GM18526 (cell line): Measurements from ENCODE around the gene CTBP2.

Source experiments
- POLR2A ChIP-seq: IDR thresholded peaks from 3 replicates; pipeline ENCODE4 v1.6.1; 2011; ENCODE audit not compliant: insufficient read length; ENCODE audit errors: extremely low read depth

The CTBP2 gene

GRCh38 chr10:125008689-125009638, 151.4 kb downstream of the CTBP2 start:
- TF ChIP-seq POLR2A = no peak

DNA sequence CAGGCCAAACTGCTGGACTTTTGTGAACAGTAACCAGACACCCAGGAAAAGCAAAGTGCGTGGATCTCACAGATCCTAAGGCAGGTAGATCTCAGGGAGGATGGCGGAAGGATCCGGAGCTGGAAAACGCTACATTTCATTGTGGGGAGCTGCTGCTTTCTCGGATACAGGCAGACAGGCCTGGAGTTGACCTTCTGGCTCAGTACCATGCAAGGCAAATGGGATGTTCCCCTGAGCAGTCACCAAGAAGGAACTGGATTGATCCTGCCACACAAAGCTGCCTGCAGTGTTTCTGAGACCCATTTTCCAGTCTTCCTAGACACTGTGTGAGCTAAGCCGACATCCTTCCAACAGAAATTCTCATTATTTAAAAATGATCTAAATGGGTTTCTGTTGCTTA, 152.9 kb downstream of the CTBP2 start:
- no peak for TF ChIP-seq POLR2A

GRCh38 chr10:125006921-125007426, 153.4 kb downstream of the CTBP2 start:
- no peak for TF ChIP-seq POLR2A

- TF ChIP-seq POLR2A = no peak
These were observed 154.1 kb downstream of the CTBP2 start for GRCh38 chr10:125006188-125006680.

DNA sequence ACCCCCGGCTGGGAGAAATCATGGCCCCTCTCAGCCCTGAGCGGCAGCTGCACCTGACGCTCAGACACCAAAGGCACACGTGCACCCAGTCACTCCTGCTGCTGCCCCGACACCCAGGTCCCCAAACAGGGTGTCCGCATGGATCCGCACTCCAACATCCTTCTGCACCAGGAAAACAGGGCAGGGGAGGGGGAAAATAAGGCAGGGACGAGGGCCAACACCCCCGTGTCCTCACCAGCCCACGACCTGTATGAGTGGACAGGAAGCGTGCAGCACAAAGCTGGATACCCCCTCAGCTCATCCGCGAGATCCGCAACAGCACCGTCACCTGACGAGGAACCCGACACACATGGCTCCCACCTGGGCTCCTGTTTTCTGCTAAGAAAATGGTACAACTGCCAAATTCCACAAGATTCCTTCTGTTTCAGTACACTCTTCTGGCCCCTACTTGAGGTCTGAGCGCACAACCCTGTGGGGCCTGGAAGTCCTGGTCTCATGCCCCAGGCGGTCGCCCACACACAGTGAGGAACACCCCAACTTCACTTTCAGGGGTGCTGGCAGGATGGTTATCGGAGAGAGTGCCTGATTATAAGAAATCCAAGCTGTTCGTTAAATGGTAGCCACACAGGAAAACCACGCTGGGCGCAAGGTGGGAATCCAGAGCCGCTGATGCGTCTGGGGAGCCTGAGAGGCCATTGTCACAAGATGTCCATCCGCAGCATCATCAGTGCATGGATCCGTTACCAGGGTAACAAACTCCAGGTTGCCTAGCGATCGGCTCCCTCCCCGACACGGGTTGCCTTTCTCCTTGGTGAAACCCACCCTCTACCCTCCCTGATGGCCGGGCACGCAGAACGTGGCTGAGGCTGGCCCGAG, 154.8 kb downstream of the CTBP2 start:
- TF ChIP-seq POLR2A = no peak

GRCh38 chr10:125004571-125005311, 155.6 kb downstream of the CTBP2 start:
- TF ChIP-seq POLR2A = no peak

GRCh38 chr10:125003901-125004467, 156.4 kb downstream of the CTBP2 start:
- TF ChIP-seq POLR2A = no peak

- no peak for TF ChIP-seq POLR2A
These were observed 157.0 kb downstream of the CTBP2 start for GRCh38 chr10:125003146-125003900.

DNA sequence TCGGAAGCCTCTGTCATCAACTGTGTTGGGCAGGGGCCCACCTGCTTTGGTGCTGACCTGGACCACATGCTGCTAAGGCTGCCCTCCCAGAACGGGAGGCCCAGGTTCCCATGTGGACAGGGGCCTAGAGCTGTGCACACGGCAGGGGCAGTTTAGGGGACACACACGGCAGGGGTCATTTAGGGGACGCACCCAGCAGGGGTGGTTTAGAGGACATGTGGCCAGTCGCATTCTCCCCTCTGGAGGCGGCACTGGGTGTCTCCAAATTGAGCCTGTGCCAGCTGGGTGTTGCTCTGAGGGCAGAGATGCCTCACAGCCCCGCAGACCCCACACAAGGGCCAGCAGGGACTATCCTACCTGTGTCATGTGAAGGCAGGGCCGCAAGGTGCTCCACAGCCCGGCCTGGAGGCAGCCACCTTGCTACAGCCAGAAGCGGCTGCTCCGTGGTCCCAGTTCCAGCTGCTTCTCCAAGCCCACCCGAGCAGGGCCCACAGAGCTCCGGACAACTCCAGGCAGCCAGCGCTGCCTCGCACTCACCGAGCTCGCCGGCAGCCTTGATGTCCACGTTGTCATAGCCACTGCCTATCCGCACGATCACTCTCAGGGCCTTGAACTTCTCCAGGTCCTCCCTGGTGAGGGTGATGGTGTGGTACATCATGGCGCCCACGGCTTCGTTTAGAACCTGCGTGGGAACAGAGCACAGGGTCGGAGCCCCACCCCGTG, 157.8 kb downstream of the CTBP2 start:
- no peak for TF ChIP-seq POLR2A

- no peak for TF ChIP-seq POLR2A
These were observed 158.3 kb downstream of the CTBP2 start for GRCh38 chr10:125002047-125002422.

- no peak for TF ChIP-seq POLR2A
These were observed 158.9 kb downstream of the CTBP2 start for GRCh38 chr10:125001313-125002046.
